ENCODE data around the gene MSH4. TPM values are rescaled to one million over a fixed set of nuclear protein-coding genes. Genes with fewer than 3 reads are reported as not detected.
"Not testable (repeated sequence)": the region's sequence is repeated elsewhere in the genome, so short reads cannot be mapped to it uniquely, and the experiment has no call there.

MSH4 gene
- total RNA-seq, 3 donors from 2014 or later (not counting 1 experiment from before 2014, with no cell fraction given) = 0.45 to 0.61 (median 0.52) TPM

- 98% methylated on average over 3 of the region's 4 CpGs for WGBS (ENCODE audit: insufficient coverage)
Measured at GRCh38 chr1:75808921-75809320, 12.2 kb downstream of the MSH4 start.

GRCh38 chr1:75810113-75810512 lies 13.4 kb downstream of the MSH4 start:
- H3K4me1 ChIP-seq (ENCODE audit: control insufficient read depth, insufficient read depth, low read length); H3K4me3 ChIP-seq (ENCODE audit: low read length); H3K27me3 Mint-ChIP-seq (ENCODE audit: low read depth in 2 of 2); H3K9me3 Mint-ChIP-seq; H3K9me3 ChIP-seq (ENCODE audit: control insufficient read depth, insufficient read depth, low read length); DNase-seq; H3K27ac Mint-ChIP-seq; H3K36me3 ChIP-seq (ENCODE audit: control insufficient read depth, insufficient read depth, low read length); intact Hi-C loops (cut with micrococcal nuclease); H3K27me3 ChIP-seq (ENCODE audit: control insufficient read depth, insufficient read depth, low read length); H3K36me3 Mint-ChIP-seq; ATAC-seq; H3K4me1 Mint-ChIP-seq; H3K27ac ChIP-seq (ENCODE audit: low read length); H3K4me3 Mint-ChIP-seq: not testable (repeated sequence)
- WGBS (ENCODE audit: insufficient coverage) = 89% methylated on average over 1 of the region's 3 CpGs

More at GRCh38 chr1:75808921-75809320, 12.2 kb downstream of the MSH4 start:
- Mint-ChIP-seq H3K36me3 (no peaks in the 10 kb centered on the region), H3K9me3 (no peaks in the 10 kb centered on the region), H3K27me3 (ENCODE audit: low read depth in 2 of 2) (no peaks in the 10 kb centered on the region), H3K27ac (no peak overlapping the region), H3K4me3 (no peak overlapping the region), H3K4me1 (no peaks in the 10 kb centered on the region)
- Histone ChIP-seq H3K27me3 (ENCODE audit: control insufficient read depth, insufficient read depth, low read length) (no peaks in the 10 kb centered on the region), H3K9me3 (ENCODE audit: control insufficient read depth, insufficient read depth, low read length) (no peaks in the 10 kb centered on the region), H3K27ac (ENCODE audit: low read length) (no peak overlapping the region), H3K36me3 (ENCODE audit: control insufficient read depth, insufficient read depth, low read length) (no peaks in the 10 kb centered on the region), H3K4me3 (ENCODE audit: low read length) (no peak overlapping the region), H3K4me1 (ENCODE audit: control insufficient read depth, insufficient read depth, low read length) (no peaks in the 10 kb centered on the region)
- ATAC-seq (no peak), DNase-seq (no peak)
- intact Hi-C loops (cut with micrococcal nuclease) = no loop called here
- TF ChIP-seq CTCF (IDR thresholded peaks at IDR 0.05) = no peak

GRCh38 chr1:75811211-75811981 lies 14.7 kb downstream of the MSH4 start:
- WGBS (ENCODE audit: insufficient coverage) = no CpG with 5 or more reads among the region's 1 CpG
- H3K36me3 Mint-ChIP-seq = no peaks in the 10 kb centered on the region

GRCh38 chr1:75812065-75812464 lies 15.4 kb downstream of the MSH4 start:
- Mint-ChIP-seq H3K36me3 (no peaks in the 10 kb centered on the region), H3K9me3 (no peaks in the 10 kb centered on the region), H3K27ac (no peak overlapping the region), H3K4me3 (no peak overlapping the region), H3K27me3 (ENCODE audit: low read depth in 2 of 2) (no peaks in the 10 kb centered on the region), H3K4me1 (no peaks in the 10 kb centered on the region)
- H3K36me3 ChIP-seq (ENCODE audit: control insufficient read depth, insufficient read depth, low read length) = no peaks in the 10 kb centered on the region
- 90% methylated on average over 3 of the region's 3 CpGs for WGBS (ENCODE audit: insufficient coverage)
- TF ChIP-seq CTCF (IDR thresholded peaks at IDR 0.05) = no peak
- H3K9me3 ChIP-seq (ENCODE audit: control insufficient read depth, insufficient read depth, low read length) = no peaks in the 10 kb centered on the region
- ATAC-seq = no peak
- H3K4me3 ChIP-seq (ENCODE audit: low read length) = no peak overlapping the region
- no peaks in the 10 kb centered on the region for H3K27me3 ChIP-seq (ENCODE audit: control insufficient read depth, insufficient read depth, low read length)
- intact Hi-C loops (cut with micrococcal nuclease) = no loop called here
- no peak for DNase-seq
- H3K27ac ChIP-seq (ENCODE audit: low read length) = no peak overlapping the region
- H3K4me1 ChIP-seq (ENCODE audit: control insufficient read depth, insufficient read depth, low read length) = no peaks in the 10 kb centered on the region

More at GRCh38 chr1:75811211-75811981, 14.7 kb downstream of the MSH4 start:
- Mint-ChIP-seq H3K4me1 (no peaks in the 10 kb centered on the region), H3K4me3 (no peak overlapping the region), H3K9me3 (no peaks in the 10 kb centered on the region), H3K27ac (no peak overlapping the region), H3K27me3 (ENCODE audit: low read depth in 2 of 2) (no peaks in the 10 kb centered on the region)
- H3K36me3 ChIP-seq (ENCODE audit: control insufficient read depth, insufficient read depth, low read length) = no peaks in the 10 kb centered on the region
- DNase-seq = no peak
- TF ChIP-seq CTCF (IDR thresholded peaks at IDR 0.05) = no peak
- no peak overlapping the region for H3K27ac ChIP-seq (ENCODE audit: low read length)
- no peaks in the 10 kb centered on the region for H3K9me3 ChIP-seq (ENCODE audit: control insufficient read depth, insufficient read depth, low read length)
- ATAC-seq = no peak
- no peak overlapping the region for H3K4me3 ChIP-seq (ENCODE audit: low read length)
- H3K4me1 ChIP-seq (ENCODE audit: control insufficient read depth, insufficient read depth, low read length) = no peaks in the 10 kb centered on the region
- intact Hi-C loops (cut with micrococcal nuclease) = no loop called here
- no peaks in the 10 kb centered on the region for H3K27me3 ChIP-seq (ENCODE audit: control insufficient read depth, insufficient read depth, low read length)

GRCh38 chr1:75823596-75823995 lies 26.9 kb downstream of the MSH4 start:
- H3K27ac Mint-ChIP-seq; H3K27me3 ChIP-seq (ENCODE audit: control insufficient read depth, insufficient read depth, low read length); H3K4me3 Mint-ChIP-seq; H3K4me3 ChIP-seq (ENCODE audit: low read length); H3K27me3 Mint-ChIP-seq (ENCODE audit: low read depth in 2 of 2); H3K27ac ChIP-seq (ENCODE audit: low read length); H3K9me3 ChIP-seq (ENCODE audit: control insufficient read depth, insufficient read depth, low read length); DNase-seq; intact Hi-C loops (cut with micrococcal nuclease); ATAC-seq; H3K36me3 ChIP-seq (ENCODE audit: control insufficient read depth, insufficient read depth, low read length); H3K4me1 ChIP-seq (ENCODE audit: control insufficient read depth, insufficient read depth, low read length); H3K4me1 Mint-ChIP-seq: not testable (repeated sequence)
- WGBS (ENCODE audit: insufficient coverage) = 100% methylated on average over 1 of the region's 1 CpG
- peaks cover 26% of the 10 kb centered on the region for H3K36me3 Mint-ChIP-seq
- H3K9me3 Mint-ChIP-seq = peaks cover 3 to 11% of the 10 kb centered on the region in 2 donors

Measured in natural killer cell (primary cell).